HepG2 (cell line): ENCODE data around the gene NYNRIN. TPM values are rescaled to one million over a fixed set of nuclear protein-coding genes. Genes with fewer than 3 reads are reported as not detected.

ENCODE experiments used
- AHR ChIP-seq: IDR thresholded peaks from 2 replicates; pipeline ENCODE4 v1.6.1; 2018; ENCODE audit warnings: missing genetic modification reagents, missing compliant biosample characterization
- ARNTL ChIP-seq: sonication (generic); formaldehyde crosslinking; IDR thresholded peaks from 2 replicates; pipeline ENCODE4 v1.4.0; 2020; ENCODE audit warnings: mild to moderate bottlenecking, missing genetic modification reagents
- ELF1 ChIP-seq: sonication (generic); formaldehyde crosslinking; IDR thresholded peaks from 2 replicates; pipeline ENCODE4 v1.4.0; 2020; ENCODE audit warnings: missing genetic modification reagents
- FOSL1 ChIP-seq: sonication (generic); formaldehyde crosslinking; IDR thresholded peaks from 2 replicates; pipeline ENCODE4 v1.9.0; 2021; ENCODE audit warnings: missing genetic modification reagents, borderline replicate concordance
- FOXC1 ChIP-seq: sonication (generic); formaldehyde crosslinking; IDR thresholded peaks from 2 replicates; pipeline ENCODE4 v1.8.0; 2022; ENCODE audit warnings: mild to moderate bottlenecking, missing genetic modification reagents, borderline replicate concordance
- JUN ChIP-seq: sonication (generic); formaldehyde crosslinking; IDR thresholded peaks from 2 replicates; pipeline ENCODE4 v1.4.0; 2020; ENCODE audit warnings: mild to moderate bottlenecking, missing genetic modification reagents
- KAT2B ChIP-seq: fragments of 150-350 bp; IDR thresholded peaks from 2 replicates; pipeline ENCODE4 v1.6.1; 2014; ENCODE audit warnings: low read depth, low read length, borderline replicate concordance
- KDM6A ChIP-seq: IDR thresholded peaks from 2 replicates; pipeline ENCODE4 v1.6.1; 2016; ENCODE audit warnings: low read depth
- RFX1 ChIP-seq: fragments of 450-650 bp; IDR thresholded peaks from 2 replicates; pipeline ENCODE4 v1.6.1; 2017
- SALL1 ChIP-seq: sonication (generic); formaldehyde crosslinking; IDR thresholded peaks from 2 replicates; pipeline ENCODE4 v1.8.0; 2022; ENCODE audit warnings: mild to moderate bottlenecking, missing genetic modification reagents
- XRCC5 ChIP-seq: fragments of 200-400 bp; formaldehyde crosslinking; optimal IDR thresholded peaks from 2 replicates; pipeline ENCODE3; 2017; ENCODE audit warnings: mild to moderate bottlenecking, low read length
- ZEB1 ChIP-seq: IDR thresholded peaks from 2 replicates; pipeline ENCODE4 v1.6.1; 2012; ENCODE audit warnings: mild to moderate bottlenecking, low read depth, inconsistent platforms; ENCODE audit not compliant: insufficient replicate concordance
- ZNF138 ChIP-seq: sonication (generic); formaldehyde crosslinking; IDR thresholded peaks from 2 replicates; pipeline ENCODE4 v1.5.0; 2020; ENCODE audit warnings: mild to moderate bottlenecking, low read depth, missing genetic modification reagents
- ZNF343 ChIP-seq: sonication (generic); formaldehyde crosslinking; IDR thresholded peaks from 2 replicates; pipeline ENCODE4 v1.4.0; 2020; ENCODE audit warnings: mild to moderate bottlenecking, missing genetic modification reagents
- ZNF460 ChIP-seq: sonication (generic); formaldehyde crosslinking; IDR thresholded peaks from 2 replicates; pipeline ENCODE4 v1.5.1; 2020; ENCODE audit warnings: missing genetic modification reagents, mild to moderate bottlenecking, borderline replicate concordance
- ZNF644 ChIP-seq: IDR thresholded peaks from 2 replicates; pipeline ENCODE4 v1.6.1; 2016; ENCODE audit warnings: low read depth
- ZNF766 ChIP-seq: sonication (generic); formaldehyde crosslinking; IDR thresholded peaks from 2 replicates; pipeline ENCODE4 v1.5.0; 2020; ENCODE audit warnings: missing genetic modification reagents, borderline replicate concordance
- polyA plus RNA-seq, 8 experiments: library from polyadenylated mRNA; depleted of rRNA in 3 of 8; stranded (reverse) in 7 of 8; unstranded in 1 of 8; fragments of >200 nt; fragmentation: Illumina TruSeq in 4 of 8; extraction: Trizol in 4 of 8; gene quantifications; 2 replicates each; pipeline versions ENCODE4 v1.2.1 to v1.2.3, GENCODE V29; 2011 to 2016; ENCODE audit warnings: low read depth in 4 of 8, missing spikeins in 1 of 8, mixed read lengths in 1 of 8; ENCODE audit not compliant: insufficient read depth in 1 of 8
- total RNA-seq, 5 experiments: library from RNA; depleted of rRNA; stranded (reverse); fragments of >200 nt; fragmentation: Illumina TruSeq; extraction: Trizol; gene quantifications; 2 replicates each; pipeline ENCODE4 v1.2.3, GENCODE V29; 2016; ENCODE audit warnings: low read depth in 1 of 5
- TF ChIP-seq, protein P1 (sequence below): sonication (generic); formaldehyde crosslinking; IDR thresholded peaks from 2 replicates; pipeline ENCODE4 v1.4.0; 2020; ENCODE audit warnings: missing genetic modification reagents, mild to moderate bottlenecking, borderline replicate concordance
- TF ChIP-seq, protein P2 (sequence below): IDR thresholded peaks from 2 replicates; pipeline ENCODE4 v1.6.1; 2016; ENCODE audit warnings: missing genetic modification reagents, missing compliant biosample characterization
- TF ChIP-seq, protein P3 (sequence below): sonication (generic); formaldehyde crosslinking; IDR thresholded peaks from 2 replicates; pipeline ENCODE4 v1.5.1; 2020; ENCODE audit warnings: mild to moderate bottlenecking, missing genetic modification reagents, borderline replicate concordance
- TF ChIP-seq, protein P4 (sequence below): sonication (generic); formaldehyde crosslinking; IDR thresholded peaks from 2 replicates; pipeline ENCODE4 v1.4.0; 2020; ENCODE audit warnings: missing genetic modification reagents
- TF ChIP-seq, protein P5 (sequence below): sonication (generic); formaldehyde crosslinking; IDR thresholded peaks from 2 replicates; pipeline ENCODE4 v1.4.0; 2020; ENCODE audit warnings: missing genetic modification reagents

The NYNRIN gene
- total and polyA plus RNA-seq, 2 of the 13 experiments (the other 11 are each of a cell fraction or from before 2014, with no cell fraction given) = 0.63 to 1.1 TPM

DNA sequence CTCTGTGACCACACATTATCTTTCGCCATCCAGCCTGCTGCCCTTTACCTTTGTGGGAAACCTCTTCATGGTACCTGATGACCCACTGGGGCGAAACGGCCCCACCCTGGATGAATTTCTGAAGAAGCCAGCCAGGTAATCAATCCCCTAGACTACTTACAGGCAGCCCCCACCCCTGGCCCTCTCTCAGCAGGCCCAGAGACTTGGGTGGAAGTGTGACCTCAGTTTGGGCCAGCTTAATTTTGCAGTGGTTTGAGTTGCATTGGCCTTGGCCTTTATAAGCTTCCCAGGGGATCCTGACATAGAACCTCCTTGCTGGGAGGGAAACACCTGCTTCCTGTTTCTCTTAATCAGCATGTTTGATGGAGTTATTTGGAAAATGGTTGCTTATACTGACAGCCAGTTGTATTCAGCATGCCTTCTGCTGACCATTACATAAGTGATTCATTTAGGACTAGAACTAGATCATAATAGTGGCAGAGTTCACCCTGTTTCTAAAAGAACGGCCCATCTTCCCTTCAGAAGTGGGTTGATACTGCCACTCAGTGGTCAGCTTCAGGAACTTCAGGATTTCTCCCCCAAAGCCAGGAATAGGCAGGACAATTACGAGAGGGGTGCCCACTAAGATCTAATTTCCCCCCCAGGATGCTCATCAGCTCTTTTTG, 37.7 kb downstream of the NYNRIN start (continued):
- TF ChIP-seq, protein P1, sequence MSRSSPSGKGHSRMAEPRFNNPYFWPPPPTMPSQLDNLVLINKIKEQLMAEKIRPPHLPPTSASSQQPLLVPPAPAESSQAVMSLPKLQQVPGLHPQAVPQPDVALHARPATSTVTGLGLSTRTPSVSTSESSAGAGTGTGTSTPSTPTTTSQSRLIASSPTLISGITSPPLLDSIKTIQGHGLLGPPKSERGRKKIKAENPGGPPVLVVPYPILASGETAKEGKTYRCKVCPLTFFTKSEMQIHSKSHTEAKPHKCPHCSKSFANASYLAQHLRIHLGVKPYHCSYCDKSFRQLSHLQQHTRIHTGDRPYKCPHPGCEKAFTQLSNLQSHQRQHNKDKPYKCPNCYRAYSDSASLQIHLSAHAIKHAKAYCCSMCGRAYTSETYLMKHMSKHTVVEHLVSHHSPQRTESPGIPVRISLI (CRISPR knock-in tag) = no peak
- TF ChIP-seq, protein P2, sequence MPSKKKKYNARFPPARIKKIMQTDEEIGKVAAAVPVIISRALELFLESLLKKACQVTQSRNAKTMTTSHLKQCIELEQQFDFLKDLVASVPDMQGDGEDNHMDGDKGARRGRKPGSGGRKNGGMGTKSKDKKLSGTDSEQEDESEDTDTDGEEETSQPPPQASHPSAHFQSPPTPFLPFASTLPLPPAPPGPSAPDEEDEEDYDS = no peak
- TF ChIP-seq XRCC5 (peak; percentile 67), FOSL1 (CRISPR knock-in tag) (no peak), ZNF766 (CRISPR knock-in tag) (no peak), ZNF460 (no peak), ZNF644 (no peak), SALL1 (no peak; the same call in 1 of the 2 replicates), ZNF343 (CRISPR knock-in tag) (no peak), FOXC1 (no peak; the same call in 1 of the 2 replicates), RFX1 (no peak), ZNF138 (no peak), ELF1 (CRISPR knock-in tag) (no peak), KDM6A (CRISPR knock-in tag) (no peak), ARNTL (no peak), JUN (CRISPR knock-in tag) (peak; percentile 27; the same call in 1 of the 2 replicates), AHR (CRISPR knock-in tag) (no peak), ZEB1 (no peak), KAT2B (no peak)
- TF ChIP-seq, protein P3, sequence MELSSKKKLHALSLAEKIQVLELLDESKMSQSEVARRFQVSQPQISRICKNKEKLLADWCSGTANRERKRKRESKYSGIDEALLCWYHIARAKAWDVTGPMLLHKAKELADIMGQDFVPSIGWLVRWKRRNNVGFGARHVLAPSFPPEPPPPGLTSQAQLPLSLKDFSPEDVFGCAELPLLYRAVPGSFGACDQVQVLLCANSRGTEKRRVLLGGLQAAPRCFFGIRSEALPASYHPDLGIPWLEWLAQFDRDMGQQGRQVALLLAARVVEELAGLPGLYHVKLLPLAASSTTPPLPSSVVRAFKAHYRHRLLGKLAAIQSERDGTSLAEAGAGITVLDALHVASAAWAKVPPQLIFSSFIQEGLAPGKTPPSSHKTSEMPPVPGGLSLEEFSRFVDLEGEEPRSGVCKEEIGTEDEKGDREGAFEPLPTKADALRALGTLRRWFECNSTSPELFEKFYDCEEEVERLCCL (CRISPR knock-in tag) = no peak
- TF ChIP-seq, protein P4, sequence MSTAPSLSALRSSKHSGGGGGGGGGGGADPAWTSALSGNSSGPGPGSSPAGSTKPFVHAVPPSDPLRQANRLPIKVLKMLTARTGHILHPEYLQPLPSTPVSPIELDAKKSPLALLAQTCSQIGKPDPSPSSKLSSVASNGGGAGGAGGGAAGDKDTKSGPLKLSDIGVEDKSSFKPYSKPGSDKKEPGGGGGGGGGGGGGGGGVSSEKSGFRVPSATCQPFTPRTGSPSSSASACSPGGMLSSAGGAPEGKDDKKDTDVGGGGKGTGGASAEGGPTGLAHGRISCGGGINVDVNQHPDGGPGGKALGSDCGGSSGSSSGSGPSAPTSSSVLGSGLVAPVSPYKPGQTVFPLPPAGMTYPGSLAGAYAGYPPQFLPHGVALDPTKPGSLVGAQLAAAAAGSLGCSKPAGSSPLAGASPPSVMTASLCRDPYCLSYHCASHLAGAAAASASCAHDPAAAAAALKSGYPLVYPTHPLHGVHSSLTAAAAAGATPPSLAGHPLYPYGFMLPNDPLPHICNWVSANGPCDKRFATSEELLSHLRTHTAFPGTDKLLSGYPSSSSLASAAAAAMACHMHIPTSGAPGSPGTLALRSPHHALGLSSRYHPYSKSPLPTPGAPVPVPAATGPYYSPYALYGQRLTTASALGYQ (CRISPR knock-in tag) = no peak
- TF ChIP-seq, protein P5, sequence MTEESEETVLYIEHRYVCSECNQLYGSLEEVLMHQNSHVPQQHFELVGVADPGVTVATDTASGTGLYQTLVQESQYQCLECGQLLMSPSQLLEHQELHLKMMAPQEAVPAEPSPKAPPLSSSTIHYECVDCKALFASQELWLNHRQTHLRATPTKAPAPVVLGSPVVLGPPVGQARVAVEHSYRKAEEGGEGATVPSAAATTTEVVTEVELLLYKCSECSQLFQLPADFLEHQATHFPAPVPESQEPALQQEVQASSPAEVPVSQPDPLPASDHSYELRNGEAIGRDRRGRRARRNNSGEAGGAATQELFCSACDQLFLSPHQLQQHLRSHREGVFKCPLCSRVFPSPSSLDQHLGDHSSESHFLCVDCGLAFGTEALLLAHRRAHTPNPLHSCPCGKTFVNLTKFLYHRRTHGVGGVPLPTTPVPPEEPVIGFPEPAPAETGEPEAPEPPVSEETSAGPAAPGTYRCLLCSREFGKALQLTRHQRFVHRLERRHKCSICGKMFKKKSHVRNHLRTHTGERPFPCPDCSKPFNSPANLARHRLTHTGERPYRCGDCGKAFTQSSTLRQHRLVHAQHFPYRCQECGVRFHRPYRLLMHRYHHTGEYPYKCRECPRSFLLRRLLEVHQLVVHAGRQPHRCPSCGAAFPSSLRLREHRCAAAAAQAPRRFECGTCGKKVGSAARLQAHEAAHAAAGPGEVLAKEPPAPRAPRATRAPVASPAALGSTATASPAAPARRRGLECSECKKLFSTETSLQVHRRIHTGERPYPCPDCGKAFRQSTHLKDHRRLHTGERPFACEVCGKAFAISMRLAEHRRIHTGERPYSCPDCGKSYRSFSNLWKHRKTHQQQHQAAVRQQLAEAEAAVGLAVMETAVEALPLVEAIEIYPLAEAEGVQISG (CRISPR knock-in tag) = no peak
